HEK293 (cell line): ENCODE data around the gene GJC2.

Experiments used
- BCL11A ChIP-seq: fragments of 450-650 bp; formaldehyde crosslinking; IDR thresholded peaks from 2 replicates; pipeline ENCODE4 v1.5.1; 2016; ENCODE audit warnings: low read depth, missing biosample characterization, missing genetic modification characterization
- YY2 ChIP-seq: fragments of 450-650 bp; formaldehyde crosslinking; IDR thresholded peaks from 2 replicates; pipeline ENCODE4 v1.5.1; 2016; ENCODE audit warnings: missing biosample characterization, missing genetic modification characterization
- ZIC2 ChIP-seq: fragments of 450-650 bp; formaldehyde crosslinking; IDR thresholded peaks from 2 replicates; pipeline ENCODE4 v1.5.1; 2016; ENCODE audit warnings: missing biosample characterization, missing genetic modification characterization
- ZNF792 ChIP-seq: fragments of 450-650 bp; formaldehyde crosslinking; IDR thresholded peaks from 2 replicates; pipeline ENCODE4 v1.5.1; 2016; ENCODE audit warnings: missing biosample characterization, missing genetic modification characterization
- TF ChIP-seq, protein P1 (sequence below): fragments of 450-650 bp; formaldehyde crosslinking; IDR thresholded peaks from 2 replicates; pipeline ENCODE4 v1.5.1; 2016; ENCODE audit warnings: missing biosample characterization, missing genetic modification characterization
- TF ChIP-seq, protein P2 (sequence below): fragments of 450-650 bp; formaldehyde crosslinking; IDR thresholded peaks from 2 replicates; pipeline ENCODE4 v1.5.1; 2016; ENCODE audit warnings: missing biosample characterization, missing genetic modification characterization, borderline replicate concordance

DNA sequence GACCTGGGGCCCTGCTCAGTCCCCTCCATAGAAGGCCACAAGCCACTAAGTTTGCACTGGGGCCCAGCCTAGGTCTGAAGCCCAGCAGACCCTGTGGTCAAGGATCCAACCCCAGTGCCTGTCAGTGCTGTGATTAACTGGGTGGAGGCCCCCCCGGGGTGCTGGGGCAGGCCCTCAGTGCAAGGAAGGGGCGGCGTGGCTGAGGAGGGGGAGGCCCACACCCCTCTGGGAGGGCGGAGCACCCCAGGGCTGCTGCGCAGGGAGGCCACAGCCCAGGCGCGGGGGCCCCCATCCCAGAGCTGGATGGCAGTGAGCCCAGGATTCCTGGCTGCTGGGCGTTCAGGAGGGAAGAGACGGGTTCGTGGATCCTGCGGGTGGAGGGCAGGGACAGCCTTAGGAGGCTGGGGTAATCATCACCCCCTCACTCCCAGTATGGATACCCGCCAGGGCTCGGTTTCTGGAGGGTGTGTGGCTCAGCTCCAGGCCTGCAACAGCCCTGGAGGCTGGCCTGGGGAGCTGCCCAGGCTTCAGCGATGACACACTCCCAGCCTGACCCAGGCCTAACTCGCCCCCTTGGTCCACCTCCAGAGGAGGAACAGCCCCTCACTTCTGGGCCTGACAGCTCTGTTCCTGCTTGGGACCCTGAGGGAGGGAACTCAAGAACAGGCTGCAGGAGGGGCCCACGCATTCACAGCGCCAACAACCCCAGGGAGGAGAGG lies 890 bp downstream of the GJC2 start:
- TF ChIP-seq, protein P1, sequence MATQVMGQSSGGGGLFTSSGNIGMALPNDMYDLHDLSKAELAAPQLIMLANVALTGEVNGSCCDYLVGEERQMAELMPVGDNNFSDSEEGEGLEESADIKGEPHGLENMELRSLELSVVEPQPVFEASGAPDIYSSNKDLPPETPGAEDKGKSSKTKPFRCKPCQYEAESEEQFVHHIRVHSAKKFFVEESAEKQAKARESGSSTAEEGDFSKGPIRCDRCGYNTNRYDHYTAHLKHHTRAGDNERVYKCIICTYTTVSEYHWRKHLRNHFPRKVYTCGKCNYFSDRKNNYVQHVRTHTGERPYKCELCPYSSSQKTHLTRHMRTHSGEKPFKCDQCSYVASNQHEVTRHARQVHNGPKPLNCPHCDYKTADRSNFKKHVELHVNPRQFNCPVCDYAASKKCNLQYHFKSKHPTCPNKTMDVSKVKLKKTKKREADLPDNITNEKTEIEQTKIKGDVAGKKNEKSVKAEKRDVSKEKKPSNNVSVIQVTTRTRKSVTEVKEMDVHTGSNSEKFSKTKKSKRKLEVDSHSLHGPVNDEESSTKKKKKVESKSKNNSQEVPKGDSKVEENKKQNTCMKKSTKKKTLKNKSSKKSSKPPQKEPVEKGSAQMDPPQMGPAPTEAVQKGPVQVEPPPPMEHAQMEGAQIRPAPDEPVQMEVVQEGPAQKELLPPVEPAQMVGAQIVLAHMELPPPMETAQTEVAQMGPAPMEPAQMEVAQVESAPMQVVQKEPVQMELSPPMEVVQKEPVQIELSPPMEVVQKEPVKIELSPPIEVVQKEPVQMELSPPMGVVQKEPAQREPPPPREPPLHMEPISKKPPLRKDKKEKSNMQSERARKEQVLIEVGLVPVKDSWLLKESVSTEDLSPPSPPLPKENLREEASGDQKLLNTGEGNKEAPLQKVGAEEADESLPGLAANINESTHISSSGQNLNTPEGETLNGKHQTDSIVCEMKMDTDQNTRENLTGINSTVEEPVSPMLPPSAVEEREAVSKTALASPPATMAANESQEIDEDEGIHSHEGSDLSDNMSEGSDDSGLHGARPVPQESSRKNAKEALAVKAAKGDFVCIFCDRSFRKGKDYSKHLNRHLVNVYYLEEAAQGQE (tag by site-specific recombination), result no peak
- TF ChIP-seq BCL11A (tag by site-specific recombination), result no peak
- no peak for TF ChIP-seq YY2 (tag by site-specific recombination)
- TF ChIP-seq ZNF792 (tag by site-specific recombination), result no peak
- TF ChIP-seq, protein P2, sequence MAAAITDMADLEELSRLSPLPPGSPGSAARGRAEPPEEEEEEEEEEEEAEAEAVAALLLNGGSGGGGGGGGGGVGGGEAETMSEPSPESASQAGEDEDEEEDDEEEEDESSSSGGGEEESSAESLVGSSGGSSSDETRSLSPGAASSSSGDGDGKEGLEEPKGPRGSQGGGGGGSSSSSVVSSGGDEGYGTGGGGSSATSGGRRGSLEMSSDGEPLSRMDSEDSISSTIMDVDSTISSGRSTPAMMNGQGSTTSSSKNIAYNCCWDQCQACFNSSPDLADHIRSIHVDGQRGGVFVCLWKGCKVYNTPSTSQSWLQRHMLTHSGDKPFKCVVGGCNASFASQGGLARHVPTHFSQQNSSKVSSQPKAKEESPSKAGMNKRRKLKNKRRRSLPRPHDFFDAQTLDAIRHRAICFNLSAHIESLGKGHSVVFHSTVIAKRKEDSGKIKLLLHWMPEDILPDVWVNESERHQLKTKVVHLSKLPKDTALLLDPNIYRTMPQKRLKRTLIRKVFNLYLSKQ, result no peak
- TF ChIP-seq ZIC2 (tag by site-specific recombination), result peak; percentile 55
